SK-N-SH (cell line): ENCODE measurements around the gene MAK.

Source experiments
- CTCF ChIP-seq: fragments of 200-600 bp; sonication (generic); IDR thresholded peaks from 2 replicates; pipeline ENCODE4 v1.6.1; 2017; ENCODE audit warnings: antibody characterized with exemption, mild to moderate bottlenecking, moderate library complexity
- EP300 ChIP-seq, 2 experiments: IDR thresholded peaks; 2 replicates each; pipeline versions ENCODE4 v1.4.0 to v1.6.1; 2012; ENCODE audit warnings: borderline replicate concordance in 1 of 2, low read depth in 1 of 2, low read length in 1 of 2
- SMC3 ChIP-seq: IDR thresholded peaks from 2 replicates; pipeline ENCODE4 v1.6.1; 2012; ENCODE audit warnings: low read depth, low read length, improper control_type of control experiment

GRCh38 chr6:10847684-10848083 lies 9.3 kb upstream of the MAK start:
- TF ChIP-seq CTCF (peak; percentile 58), SMC3 (0 out of 2 replicates have a peak, but pooled peaks have one; percentile 14), EP300 (IDR thresholded peaks at IDR 0.05; ENCODE audit: borderline replicate concordance in 1 of 2, low read depth in 1 of 2, low read length in 1 of 2) (no peak)
